Measurements from ENCODE around the gene CA14. TPM values are rescaled to one million over a fixed set of nuclear protein-coding genes. Genes with fewer than 3 reads are reported as not detected.
"Not testable (repeated sequence)": the region's sequence is repeated elsewhere in the genome, so short reads cannot be mapped to it uniquely, and the experiment has no call there.

CA14 gene
- total RNA-seq, 4 donors from 2014 or later: 0.22 to 2.3 TPM; not detected in 2

DNA sequence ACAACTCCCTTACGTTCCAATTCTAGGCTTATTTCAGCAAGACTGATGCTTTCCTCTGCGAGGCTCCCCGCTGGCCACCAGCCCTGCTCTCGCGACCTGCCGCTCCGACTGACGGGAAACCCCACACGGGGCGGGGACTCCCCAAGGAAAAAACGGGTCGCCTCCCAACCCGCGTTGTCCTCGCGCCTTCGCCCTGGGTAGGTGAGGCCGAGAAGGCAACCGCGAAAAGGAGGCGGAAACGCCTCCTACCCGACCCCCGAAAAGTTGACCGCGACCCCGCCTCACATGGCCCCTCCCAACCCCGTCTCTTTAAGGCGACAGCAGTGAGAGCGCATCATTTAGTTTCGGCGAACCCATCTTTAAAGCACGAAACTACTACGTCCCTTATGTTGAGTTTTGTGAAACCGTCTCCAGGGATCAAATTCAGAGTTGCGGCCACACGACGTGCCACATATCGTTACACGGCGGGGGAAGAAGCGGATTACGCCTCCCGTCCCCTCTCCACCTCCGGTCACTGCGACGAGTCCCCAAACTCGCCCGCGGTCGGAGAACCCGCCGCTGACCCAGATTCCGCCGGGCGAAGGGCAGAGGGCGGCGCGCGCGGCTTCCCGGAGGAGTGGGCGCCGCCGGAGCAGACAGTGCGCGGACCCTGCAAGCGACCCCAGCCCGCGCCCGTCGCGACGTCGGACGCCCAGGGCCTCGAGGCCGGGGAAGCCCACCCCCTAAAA is 22.8 kb upstream of the CA14 start:
- peak overlapping the region; percentile 94 to 100 (median 98) for H3K27ac ChIP-seq
- WGBS, 2 donors: 0% methylated on average over 48 to 59 of the region's 78 CpGs
- peak; percentile 63 to 73 for DNase-seq (ENCODE audit: low spot score in 2 of 2)
- H3K4me1 ChIP-seq: peaks cover 0 to 20% (median 10%) of the 10 kb centered on the region in 4 donors
- no peaks in the 10 kb centered on the region for H3K27me3 ChIP-seq
- peaks cover 0 to 15% (median 0%) of the 10 kb centered on the region in 3 donors for H3K36me3 ChIP-seq
- H3K9me3 ChIP-seq: no peaks in the 10 kb centered on the region
- TF ChIP-seq EP300 (IDR thresholded peaks at IDR 0.05) (peak; percentile 28 to 91), POLR2A (IDR thresholded peaks at IDR 0.05) (peak in 1 of 2 donors; percentile 62)
- TF ChIP-seq, protein P1, sequence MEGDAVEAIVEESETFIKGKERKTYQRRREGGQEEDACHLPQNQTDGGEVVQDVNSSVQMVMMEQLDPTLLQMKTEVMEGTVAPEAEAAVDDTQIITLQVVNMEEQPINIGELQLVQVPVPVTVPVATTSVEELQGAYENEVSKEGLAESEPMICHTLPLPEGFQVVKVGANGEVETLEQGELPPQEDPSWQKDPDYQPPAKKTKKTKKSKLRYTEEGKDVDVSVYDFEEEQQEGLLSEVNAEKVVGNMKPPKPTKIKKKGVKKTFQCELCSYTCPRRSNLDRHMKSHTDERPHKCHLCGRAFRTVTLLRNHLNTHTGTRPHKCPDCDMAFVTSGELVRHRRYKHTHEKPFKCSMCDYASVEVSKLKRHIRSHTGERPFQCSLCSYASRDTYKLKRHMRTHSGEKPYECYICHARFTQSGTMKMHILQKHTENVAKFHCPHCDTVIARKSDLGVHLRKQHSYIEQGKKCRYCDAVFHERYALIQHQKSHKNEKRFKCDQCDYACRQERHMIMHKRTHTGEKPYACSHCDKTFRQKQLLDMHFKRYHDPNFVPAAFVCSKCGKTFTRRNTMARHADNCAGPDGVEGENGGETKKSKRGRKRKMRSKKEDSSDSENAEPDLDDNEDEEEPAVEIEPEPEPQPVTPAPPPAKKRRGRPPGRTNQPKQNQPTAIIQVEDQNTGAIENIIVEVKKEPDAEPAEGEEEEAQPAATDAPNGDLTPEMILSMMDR (IDR thresholded peaks at IDR 0.05): no peak
- H3K4me3 ChIP-seq: peak overlapping the region; percentile 62 to 100 (median 83)

DNA sequence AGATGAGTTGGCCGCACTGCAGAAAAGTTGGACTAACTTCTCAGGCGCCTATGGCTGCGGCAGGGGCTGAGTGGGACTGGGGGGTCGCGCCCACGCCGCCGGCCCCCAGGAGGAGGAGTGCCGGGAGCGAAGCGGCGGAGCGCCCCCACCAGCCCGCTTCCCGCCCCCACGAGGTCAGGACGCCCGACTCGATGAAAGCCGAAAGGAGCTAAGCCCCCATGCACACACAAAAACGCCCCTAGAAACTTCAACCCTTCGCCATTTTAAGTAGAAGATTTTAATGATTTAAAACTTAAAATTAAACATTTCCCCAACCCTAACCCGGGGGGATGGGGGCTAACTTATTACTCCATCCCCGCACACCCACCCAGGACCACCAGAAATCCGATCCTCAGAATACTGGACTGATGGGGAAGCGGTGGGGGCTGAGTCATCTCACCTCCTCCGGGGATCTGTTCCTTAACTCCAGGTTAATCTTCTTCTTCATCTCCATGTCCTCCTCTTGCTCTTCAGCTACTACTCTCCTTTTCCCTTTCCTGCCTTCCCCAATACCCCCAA is 22.2 kb upstream of the CA14 start:
- TF ChIP-seq POLR2A (IDR thresholded peaks at IDR 0.05): no peak
- TF ChIP-seq, protein P1 (IDR thresholded peaks at IDR 0.05): peak in 1 of 5 experiments; percentile 6
- Histone ChIP-seq H3K27me3 (no peaks in the 10 kb centered on the region), H3K27ac (peak overlapping the region; percentile 94 to 100 (median 98)), H3K9me3 (no peaks in the 10 kb centered on the region), H3K4me1 (peaks cover 0 to 20% (median 10%) of the 10 kb centered on the region in 4 donors), H3K4me3 (peak overlapping the region; percentile 62 to 100 (median 83)), H3K36me3 (peaks cover 0 to 10% (median 0%) of the 10 kb centered on the region in 3 donors)
- WGBS, 2 donors: 1% methylated on average over 24 to 25 of the region's 27 CpGs
- DNase-seq (ENCODE audit: low spot score in 2 of 2): peak in 1 of 2 donors; percentile 24

DNA sequence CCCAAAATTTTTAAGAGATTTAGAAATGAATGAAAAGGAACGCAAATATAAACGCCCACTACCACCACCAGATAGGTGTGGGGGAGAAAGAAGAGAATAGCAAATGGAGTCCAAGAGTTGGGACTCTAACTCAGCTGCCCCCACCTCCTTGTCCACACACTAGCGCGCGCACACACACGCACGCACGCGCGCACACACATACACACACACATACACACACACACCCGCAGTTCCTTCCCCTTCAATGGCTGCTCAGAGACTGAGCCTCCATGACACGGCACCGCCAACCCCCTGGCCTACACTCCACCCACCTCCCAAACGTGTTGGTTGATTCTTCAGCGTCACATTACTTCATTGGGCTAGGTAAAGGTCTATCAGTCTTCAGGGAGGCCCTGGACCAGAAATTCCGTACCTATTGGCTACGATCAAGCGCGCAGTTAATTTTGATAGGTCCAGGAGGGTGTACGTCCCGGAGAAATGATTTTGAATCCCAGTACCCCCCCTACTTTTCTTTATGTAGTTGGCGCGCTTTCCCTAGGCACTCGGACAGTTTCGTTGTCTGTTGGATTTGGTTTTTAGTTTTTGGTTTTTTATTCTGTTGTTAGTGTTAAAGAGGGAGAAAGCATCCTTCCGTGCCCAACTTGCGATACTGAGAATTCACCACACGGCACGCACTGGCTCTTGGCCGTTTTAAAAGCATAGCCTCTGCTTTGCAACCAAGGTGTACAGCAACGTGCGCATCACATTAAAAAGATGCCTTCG is 21.5 kb upstream of the CA14 start, which contains the start of gene ANP32E:
Gene ANP32E (minus strand): TSS at position 261 of the 762 bp plus-strand sequence. CDS start 326 bp downstream, outside the sequence.
- H3K27ac ChIP-seq: peak within 1 kb of the TSS; percentile 94 to 100 (median 98)
- H3K27me3 ChIP-seq: no peaks in the 10 kb centered on the region
- TF ChIP-seq EP300 (IDR thresholded peaks at IDR 0.05): peak; percentile 71 to 99
- TF ChIP-seq, protein P1 (IDR thresholded peaks at IDR 0.05): peak in 2 of 5 experiments; percentile 11 to 53
- peak; percentile 58 to 93 for TF ChIP-seq POLR2A (IDR thresholded peaks at IDR 0.05)
- DNase-seq (ENCODE audit: low spot score in 2 of 2): peak; percentile 90 to 96
- H3K9me3 ChIP-seq: no peaks in the 10 kb centered on the region
- 0 to 1% methylated on average over 33 of the region's 33 CpGs for WGBS, 2 donors
- H3K36me3 ChIP-seq: peaks cover 0 to 3% (median 0%) of the 10 kb centered on the region in 3 donors
- peak within 1 kb of the TSS; percentile 62 to 100 (median 83) for H3K4me3 ChIP-seq
- H3K4me1 ChIP-seq: peaks cover 0 to 20% (median 10%) of the 10 kb centered on the region in 4 donors

- H3K9me3 ChIP-seq: no peaks in the 10 kb centered on the region
- peak overlapping the region; percentile 62 to 100 (median 83) for H3K4me3 ChIP-seq
- peak overlapping the region; percentile 8 to 100 (median 98) for H3K27ac ChIP-seq
- WGBS, 2 donors: 30% methylated on average over 10 of the region's 10 CpGs
- H3K36me3 ChIP-seq: no peaks in the 10 kb centered on the region
- no peak for DNase-seq (ENCODE audit: low spot score in 2 of 2)
- H3K27me3 ChIP-seq: no peaks in the 10 kb centered on the region
- TF ChIP-seq POLR2A (IDR thresholded peaks at IDR 0.05) (no peak), EP300 (IDR thresholded peaks at IDR 0.05) (no peak)
- TF ChIP-seq, protein P1 (IDR thresholded peaks at IDR 0.05): no peak
- H3K4me1 ChIP-seq: peaks cover 0 to 20% (median 10%) of the 10 kb centered on the region in 4 donors
Measured at GRCh38 chr1:150236614-150237100, 20.9 kb upstream of the CA14 start.

GRCh38 chr1:150237176-150237575 is 20.4 kb upstream of the CA14 start:
- WGBS, 2 donors: 86 to 93% methylated on average over 13 of the region's 13 CpGs
- not testable (repeated sequence) for H3K4me3 ChIP-seq, H3K27me3 ChIP-seq

More at GRCh38 chr1:150237176-150237575, 20.4 kb upstream of the CA14 start:
- H3K27ac ChIP-seq; DNase-seq (ENCODE audit: low spot score in 2 of 2); H3K36me3 ChIP-seq; H3K9me3 ChIP-seq: not testable (repeated sequence)
- H3K4me1 ChIP-seq: peaks cover 0 to 20% (median 10%) of the 10 kb centered on the region in 4 donors
